WI38 (cell line): Measurements from ENCODE around the gene MBP.

ENCODE experiments used
- H3K4me3 ChIP-seq: 2 replicates; pipeline ENCODE4 v1.5.1; 2011; ENCODE audit warnings: low read depth, mild to moderate bottlenecking, control low read depth, low read length
- TF ChIP-seq, protein P1 (sequence below): IDR thresholded peaks from 2 replicates; pipeline ENCODE4 v1.5.1; 2012; ENCODE audit warnings: low read depth, mild to moderate bottlenecking, control low read depth, low read length

The MBP gene

DNA sequence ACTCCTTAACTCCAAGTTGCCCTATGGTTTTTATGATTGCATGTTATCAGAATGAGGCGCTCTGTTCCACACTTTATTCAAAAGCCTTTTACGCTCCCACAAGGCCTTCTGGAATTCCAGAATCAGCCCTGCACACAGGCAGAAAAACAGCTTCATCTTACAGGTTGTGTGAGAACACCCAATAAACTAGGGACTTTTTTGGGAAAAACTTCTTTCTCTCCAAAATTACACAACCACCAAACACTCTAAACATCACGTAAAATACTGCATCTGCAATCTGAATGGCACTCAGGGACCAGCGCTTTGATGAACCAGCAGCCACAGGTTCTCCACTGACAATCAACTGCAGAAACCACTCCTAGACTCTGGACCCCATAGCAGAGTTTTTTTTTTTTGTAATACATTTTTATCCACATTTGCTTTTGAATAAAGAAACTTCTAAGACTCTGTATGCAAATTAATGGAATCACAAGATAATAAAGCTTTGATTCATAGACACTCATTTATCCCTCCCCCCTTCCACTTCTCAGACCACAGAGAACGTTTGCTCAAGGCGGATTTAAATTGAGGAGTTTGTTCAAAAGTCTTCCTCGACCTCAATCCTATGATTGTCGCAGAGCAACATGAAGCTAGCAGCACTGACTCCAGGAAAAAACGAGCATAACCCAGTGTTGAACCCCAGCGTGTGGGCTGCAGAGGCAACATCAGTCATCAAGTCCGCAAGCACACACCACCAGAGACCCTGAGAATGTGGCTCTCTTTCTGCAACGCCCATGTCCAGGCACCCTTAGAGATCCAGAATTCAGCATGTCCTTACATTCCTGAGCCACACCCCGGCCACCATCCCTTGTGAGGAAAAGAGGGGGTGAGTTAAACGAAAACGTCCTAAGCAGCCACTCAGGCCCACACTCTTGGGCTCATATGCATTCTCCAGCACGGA lies 116.5 kb downstream of the MBP start:
- H3K4me3 ChIP-seq, result no peak overlapping the region
- TF ChIP-seq, protein P1, sequence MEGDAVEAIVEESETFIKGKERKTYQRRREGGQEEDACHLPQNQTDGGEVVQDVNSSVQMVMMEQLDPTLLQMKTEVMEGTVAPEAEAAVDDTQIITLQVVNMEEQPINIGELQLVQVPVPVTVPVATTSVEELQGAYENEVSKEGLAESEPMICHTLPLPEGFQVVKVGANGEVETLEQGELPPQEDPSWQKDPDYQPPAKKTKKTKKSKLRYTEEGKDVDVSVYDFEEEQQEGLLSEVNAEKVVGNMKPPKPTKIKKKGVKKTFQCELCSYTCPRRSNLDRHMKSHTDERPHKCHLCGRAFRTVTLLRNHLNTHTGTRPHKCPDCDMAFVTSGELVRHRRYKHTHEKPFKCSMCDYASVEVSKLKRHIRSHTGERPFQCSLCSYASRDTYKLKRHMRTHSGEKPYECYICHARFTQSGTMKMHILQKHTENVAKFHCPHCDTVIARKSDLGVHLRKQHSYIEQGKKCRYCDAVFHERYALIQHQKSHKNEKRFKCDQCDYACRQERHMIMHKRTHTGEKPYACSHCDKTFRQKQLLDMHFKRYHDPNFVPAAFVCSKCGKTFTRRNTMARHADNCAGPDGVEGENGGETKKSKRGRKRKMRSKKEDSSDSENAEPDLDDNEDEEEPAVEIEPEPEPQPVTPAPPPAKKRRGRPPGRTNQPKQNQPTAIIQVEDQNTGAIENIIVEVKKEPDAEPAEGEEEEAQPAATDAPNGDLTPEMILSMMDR, result no peak

DNA sequence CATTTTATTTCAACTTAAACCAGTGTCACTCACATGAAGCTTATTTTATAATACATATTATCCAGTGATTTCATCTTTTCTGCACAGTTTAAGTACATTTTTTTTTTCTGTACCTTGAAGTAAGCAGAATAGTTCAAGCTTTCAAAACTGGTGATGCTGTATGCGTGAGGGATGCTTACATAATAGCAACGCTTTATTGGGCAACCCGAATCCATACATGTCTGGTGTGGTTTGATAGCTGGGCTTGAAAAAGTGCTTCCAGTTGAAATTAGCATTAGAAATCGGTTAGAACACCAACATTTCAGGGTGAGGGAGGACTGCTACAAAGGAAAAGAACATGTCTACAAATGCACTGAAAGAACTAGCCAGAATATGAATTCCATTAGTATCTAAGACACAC lies 117.4 kb downstream of the MBP start:
- H3K4me3 ChIP-seq, result no peak overlapping the region
- TF ChIP-seq, protein P1, result no peak

DNA sequence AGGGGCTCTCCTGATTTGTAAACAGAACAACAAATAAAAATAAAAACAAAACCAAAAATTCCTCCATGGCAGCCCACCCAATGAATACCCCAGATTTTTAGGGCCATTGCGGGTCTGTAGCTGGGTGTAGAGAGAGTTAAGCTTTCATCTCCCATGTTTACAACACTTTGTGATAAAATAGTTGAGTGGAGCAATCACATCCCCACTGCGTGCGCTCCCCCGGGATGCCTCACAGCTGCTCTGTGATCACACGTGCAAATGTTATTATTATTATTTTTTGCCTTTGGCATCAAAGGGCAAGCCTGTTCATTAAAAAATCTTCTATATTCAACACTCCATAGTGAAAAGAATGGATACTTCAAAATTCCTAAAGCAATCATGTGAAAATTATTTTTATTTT lies 118.0 kb downstream of the MBP start:
- TF ChIP-seq, protein P1, result no peak
- no peak overlapping the region for H3K4me3 ChIP-seq

DNA sequence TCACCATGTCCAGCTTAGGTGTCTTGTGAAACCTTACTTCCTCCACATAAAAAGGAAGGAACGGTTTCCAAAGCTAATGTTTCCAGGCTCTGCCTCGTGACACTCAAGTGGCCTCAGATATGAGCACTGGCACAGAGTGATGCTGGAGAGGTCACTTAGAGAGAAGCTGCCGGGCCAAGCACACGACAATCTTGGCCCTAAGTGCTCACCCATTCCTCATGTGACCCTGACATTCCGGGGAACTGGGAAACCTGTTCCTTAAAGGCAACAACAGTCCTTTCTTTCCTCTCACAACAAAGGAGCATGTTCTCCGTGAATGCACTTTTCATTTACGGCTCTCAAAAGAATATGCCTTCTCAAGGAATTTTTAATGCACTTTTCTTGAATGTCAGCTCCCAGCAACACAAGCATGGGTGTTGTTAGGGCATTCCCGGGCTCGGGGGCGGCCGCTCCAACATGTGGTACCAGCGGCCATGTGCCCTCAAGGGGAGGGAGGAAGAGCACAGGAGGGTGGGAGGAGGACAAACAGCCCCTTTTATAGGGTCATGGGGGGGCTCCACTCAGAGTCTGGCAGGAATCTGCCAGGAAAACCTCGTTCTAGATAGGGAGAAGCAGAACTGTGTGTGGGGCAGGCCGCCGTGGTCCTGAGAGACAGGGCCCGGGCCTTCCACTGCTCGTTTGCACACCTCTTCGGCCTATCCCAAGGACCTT lies 118.6 kb downstream of the MBP start:
- H3K4me3 ChIP-seq, result no peak overlapping the region
- TF ChIP-seq, protein P1, result no peak

DNA sequence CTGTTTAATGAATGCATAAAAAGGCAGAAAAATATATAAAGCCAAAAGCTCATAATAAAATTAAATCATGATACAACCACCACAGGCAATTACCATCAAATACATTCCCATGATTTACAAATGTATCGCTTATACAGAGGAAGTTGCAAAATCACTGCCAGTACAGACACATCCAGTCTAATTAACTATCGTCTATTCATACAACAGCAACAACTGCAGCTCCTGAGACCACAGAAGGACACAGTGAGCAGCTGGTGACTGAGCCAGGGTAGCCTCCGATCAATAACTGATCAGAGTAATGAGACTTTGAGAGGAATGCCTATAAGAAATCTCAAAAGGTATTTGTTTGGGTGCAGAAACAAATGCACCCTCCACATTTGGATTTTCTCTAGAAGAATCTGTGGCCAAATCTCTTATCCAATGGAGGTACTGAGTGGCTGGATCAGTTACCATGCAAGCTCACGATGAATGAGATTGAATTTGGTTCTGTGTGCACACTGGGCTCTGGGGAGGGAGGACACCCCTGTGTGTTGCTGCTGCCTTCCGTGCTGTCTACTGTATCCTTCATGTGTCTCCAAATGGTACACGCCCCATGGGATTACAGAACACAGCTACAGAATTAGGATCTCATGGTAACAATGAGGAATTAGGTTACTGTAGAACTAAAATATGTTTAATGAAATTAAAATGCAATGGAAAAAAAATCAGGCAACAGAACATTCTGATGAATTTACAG lies 119.6 kb downstream of the MBP start:
- no peak overlapping the region for H3K4me3 ChIP-seq
- TF ChIP-seq, protein P1, result no peak

DNA sequence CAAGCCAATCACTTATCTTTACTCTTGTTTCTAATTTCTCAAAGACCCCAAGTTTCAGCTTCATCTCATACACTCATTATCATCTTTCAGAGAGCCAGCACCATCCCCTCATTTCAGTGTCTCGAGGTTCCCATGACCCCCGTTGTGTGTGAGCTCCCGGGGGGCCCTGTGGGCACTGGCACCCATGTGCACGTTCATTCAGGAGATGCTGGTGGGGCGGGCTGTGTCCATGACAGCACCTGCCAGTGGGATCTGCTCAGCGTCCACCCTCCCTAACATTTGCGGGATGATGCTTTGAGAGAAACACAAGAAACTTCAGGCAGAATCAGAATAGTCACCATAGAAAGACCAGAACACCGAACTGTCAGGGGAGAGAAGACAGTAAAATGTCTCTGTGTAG lies 120.5 kb downstream of the MBP start:
- H3K4me3 ChIP-seq, result no peak overlapping the region
- TF ChIP-seq, protein P1, result no peak

DNA sequence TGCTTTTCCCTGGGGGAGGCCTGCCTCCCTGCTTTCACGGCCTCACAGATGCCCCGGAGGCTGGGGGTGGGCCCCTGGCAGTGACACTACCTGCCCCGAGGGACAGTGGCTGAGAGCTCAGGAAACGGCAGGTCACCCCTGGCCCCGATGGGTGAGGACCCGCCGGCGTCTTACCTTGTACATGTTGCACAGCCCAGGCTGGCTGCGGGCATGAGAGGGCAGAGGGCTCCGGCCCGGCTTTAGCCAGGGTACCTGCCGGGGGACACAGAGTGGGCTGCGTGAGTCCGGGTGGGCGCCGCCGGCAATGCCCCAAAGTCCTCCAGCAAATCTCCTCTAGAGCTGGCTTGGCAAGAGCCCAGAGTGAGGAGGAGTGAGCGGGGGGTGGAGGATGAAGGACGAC lies 122.9 kb downstream of the MBP start:
- TF ChIP-seq, protein P1, result no peak
- no peak overlapping the region for H3K4me3 ChIP-seq
